Endothelial cell of umbilical vein (primary cell): Measurements from ENCODE around the gene AP4M1. TPM values are rescaled to one million over a fixed set of nuclear protein-coding genes. Genes with fewer than 3 reads are reported as not detected.

Experiments used
- BruUV-seq: library from RNA; stranded (reverse); fragments of 400-500 nt; replicated peaks from 2 replicates; lab custom pipeline; 2021; lab: Mats Ljungman, UMichigan
- CTCF ChIA-PET: fragments of 300-600, 350-600 bp; sonication (Branson Sonifier 250); formaldehyde crosslinking; loops from one replicate; lab custom pipeline; 2021; ENCODE audit warnings: antibody characterized with exemption, inconsistent platforms; lab: Charles Lee
- POLR2A ChIA-PET: fragments of 300-600, 350-600 bp; sonication (Branson Sonifier 250); formaldehyde crosslinking; loops from one replicate; lab custom pipeline; 2021; ENCODE audit warnings: antibody characterized with exemption, inconsistent platforms; lab: Charles Lee
- DNase-seq: peaks from one replicate; pipeline ENCODE4 v3.0.0-alpha.2; 2011; ENCODE audit warnings: low read depth, low spot score
- FAIRE-seq: peaks from 2 replicates; lab custom pipeline; 2011; peaks lifted over from hg19 to GRCh38; lab: Jason Lieb, UNC
- H2AFZ ChIP-seq: 2 replicates; pipeline ENCODE4 v1.6.0; 2012; ENCODE audit warnings: low read depth, low read length, control low read depth, inconsistent platforms
- H3K27ac ChIP-seq: 2 replicates; pipeline ENCODE4 v1.5.1; 2011; ENCODE audit warnings: low read depth, mild to moderate bottlenecking, control low read depth, low read length, moderate library complexity; ENCODE audit not compliant: insufficient read depth
- H3K27me3 ChIP-seq, 2 experiments: 2 replicates each; pipeline versions ENCODE4 v1.6.0 to v1.6.1; 2011; ENCODE audit warnings: low read length in 2 of 2, mixed read lengths in 1 of 2; ENCODE audit not compliant: control insufficient read depth in 2 of 2, insufficient read depth in 2 of 2
- H3K36me3 ChIP-seq, 2 experiments: 2 replicates in 1 of 2; 3 replicates in 1 of 2; pipeline ENCODE4 v1.5.1; 2011; ENCODE audit warnings: low read length in 2 of 2, mild to moderate bottlenecking in 1 of 2, moderate library complexity in 1 of 2; ENCODE audit not compliant: control insufficient read depth in 2 of 2, insufficient read depth in 2 of 2; ENCODE audit errors: extremely low read depth in 1 of 2
- H3K4me1 ChIP-seq: 3 replicates; pipeline ENCODE4 v1.5.1; 2011; ENCODE audit warnings: mild to moderate bottlenecking, low read length; ENCODE audit not compliant: control insufficient read depth, insufficient read depth; ENCODE audit errors: extremely low read depth
- H3K4me2 ChIP-seq: 2 replicates; pipeline ENCODE4 v1.6.1; 2011; ENCODE audit warnings: low read length, control low read depth, mixed read lengths; ENCODE audit not compliant: insufficient read depth
- H3K4me3 ChIP-seq, 3 experiments: fragments of 200-600 bp in 1 of 3; sonication (generic), shearing (Covaris generic) in 1 of 3; replicated peaks in 1 of 3; 2 replicates each; pipeline ENCODE4 v1.5.1; 2011 to 2016; ENCODE audit warnings: control low read depth in 3 of 3, low read length in 3 of 3, mild to moderate bottlenecking in 2 of 3, inconsistent platforms in 1 of 3, low read depth in 1 of 3, moderate library complexity in 1 of 3; ENCODE audit not compliant: insufficient read depth in 1 of 3
- H3K79me2 ChIP-seq: 2 replicates; pipeline ENCODE4 v1.6.0; 2012; ENCODE audit warnings: low read length, inconsistent platforms; ENCODE audit not compliant: control insufficient read depth, insufficient read depth
- H3K9ac ChIP-seq: replicated peaks from 2 replicates; pipeline ENCODE3; 2011; ENCODE audit warnings: low read length, control low read depth; ENCODE audit not compliant: insufficient read depth; ENCODE audit errors: extremely low read depth
- H3K9me1 ChIP-seq: replicated peaks from 3 replicates; pipeline ENCODE4 v1.6.0; 2011; ENCODE audit warnings: mild to moderate bottlenecking, low read length; ENCODE audit not compliant: control insufficient read depth, insufficient read depth; ENCODE audit errors: extremely low read depth
- H3K9me3 ChIP-seq: replicated peaks from 2 replicates; pipeline ENCODE4 v1.5.1; 2012; ENCODE audit warnings: low read length, inconsistent platforms; ENCODE audit not compliant: control insufficient read depth, insufficient read depth
- H4K20me1 ChIP-seq: replicated peaks from 2 replicates; pipeline ENCODE3; 2011; ENCODE audit warnings: mild to moderate bottlenecking, low read length; ENCODE audit not compliant: control insufficient read depth, insufficient read depth; ENCODE audit errors: extremely low read depth
- CTCF ChIP-seq, 2 donors: IDR thresholded peaks; 1 replicate in 1 of 2; 2 replicates in 1 of 2; pipeline ENCODE4 v1.5.1; 2011; ENCODE audit warnings: low read length in 2 of 2, mild to moderate bottlenecking in 2 of 2, moderate library complexity in 2 of 2, control low read depth in 1 of 2, inconsistent platforms in 1 of 2, low read depth in 1 of 2; ENCODE audit not compliant: insufficient read depth in 1 of 2; ENCODE audit errors: extremely low read depth in 1 of 2
- EZH2 ChIP-seq: IDR thresholded peaks from 2 replicates; pipeline ENCODE4 v1.6.1; 2012; ENCODE audit warnings: borderline replicate concordance, low read depth, mild to moderate bottlenecking, moderate library complexity, low read length, inconsistent platforms; ENCODE audit not compliant: severe bottlenecking
- FOS ChIP-seq: IDR thresholded peaks from 2 replicates; pipeline ENCODE4 v1.6.1; 2011; ENCODE audit warnings: mild to moderate bottlenecking, low read length, moderate library complexity, borderline replicate concordance; ENCODE audit not compliant: insufficient read depth
- GATA2 ChIP-seq: IDR thresholded peaks from 2 replicates; pipeline ENCODE4 v1.7.0; 2011; ENCODE audit warnings: low read depth, mild to moderate bottlenecking, moderate library complexity, mixed read lengths, low read length; ENCODE audit not compliant: insufficient read length, insufficient read depth
- JUN ChIP-seq: IDR thresholded peaks from 2 replicates; pipeline ENCODE4 v1.6.1; 2011; ENCODE audit warnings: borderline replicate concordance, low read depth; ENCODE audit not compliant: insufficient read length, insufficient read depth
- MAX ChIP-seq: IDR thresholded peaks from 2 replicates; pipeline ENCODE4 v1.6.1; 2011; ENCODE audit not compliant: insufficient read depth, insufficient read length
- MYC ChIP-seq: IDR thresholded peaks from one replicate; pipeline ENCODE4 v1.6.1; 2011; ENCODE audit warnings: mild to moderate bottlenecking, low read depth, low read length
- POLR2A ChIP-seq: IDR thresholded peaks from 2 replicates; pipeline ENCODE4 v1.6.1; 2012; ENCODE audit warnings: low read depth, mild to moderate bottlenecking, control low read depth, low read length
- POLR2AphosphoS5 ChIP-seq: IDR thresholded peaks from 2 replicates; pipeline ENCODE4 v1.6.1; 2012; ENCODE audit warnings: low read depth, mild to moderate bottlenecking, control low read depth, low read length, moderate library complexity; ENCODE audit not compliant: insufficient read depth
- dilution Hi-C: fragments of 300-500 bp; cut with MboI; formaldehyde crosslinking; loops from one replicate; pipeline ENCODE4 v1.15.0; 2019; ENCODE audit warnings: low sequenced_read_pairs; ENCODE audit not compliant: extremely low pct_ligation_motif_present
- intact Hi-C: fragments of 100-400 bp; cut with micrococcal nuclease; formaldehyde crosslinking; loops from one replicate; pipeline ENCODE4 v1.10.0; 2022
- polyA plus RNA-seq, 4 experiments: library from polyadenylated mRNA; depleted of rRNA in 3 of 4; stranded (reverse) in 3 of 4; unstranded in 1 of 4; fragments of >200 nt; gene quantifications; 2 replicates each; pipeline versions ENCODE4 v1.2.1 to v1.2.3, GENCODE V29; 2011 to 2012; ENCODE audit warnings: missing spikeins in 1 of 4
- total RNA-seq: library from RNA; stranded (reverse); gene quantifications from 2 replicates; pipeline ENCODE4 v1.2.3, GENCODE V29; 2021

AP4M1 gene
- total and polyA plus RNA-seq, 2 donors (not counting 3 experiments of a cell fraction or from before 2014, with no cell fraction given): 20.5 to 27.4 TPM

- TF ChIP-seq JUN (no peak), MAX (no peak), EZH2 (no peak), FOS (no peak), GATA2 (no peak), CTCF (IDR thresholded peaks at IDR 0.05; ENCODE audit: extremely low read depth in 1 of 2, insufficient read depth in 1 of 2, low read depth in 1 of 2, low read length in 2 of 2) (no peak), MYC (no peak), POLR2AphosphoS5 (no peak), POLR2A (no peak)
- intact Hi-C loops: loop anchor here (1.0 kb wide), 2 partner anchors 17 to 30 kb away; partner anchors contain the start of genes AP4M1, LAMTOR4 and MCM7
Observed at GRCh38 chr7:100118388-100119071, 17.1 kb downstream of the AP4M1 start.

More at GRCh38 chr7:100118388-100119071, 17.1 kb downstream of the AP4M1 start:
- Histone ChIP-seq H4K20me1 (no peaks in the 10 kb centered on the region), H3K4me1 (peaks cover 11% of the 10 kb centered on the region), H3K9me3 (no peaks in the 10 kb centered on the region), H3K79me2 (peaks cover 10% of the 10 kb centered on the region), H3K36me3 (peaks cover 0 to 4% of the 10 kb centered on the region in 2 experiments), H3K27me3 (no peaks in the 10 kb centered on the region), H2AFZ (peak overlapping the region; percentile 76), H3K27ac (peak overlapping the region; percentile 83), H3K4me2 (peak overlapping the region; percentile 67), H3K9me1 (no peaks in the 10 kb centered on the region), H3K9ac (peak overlapping the region; percentile 76), H3K4me3 (peak overlapping the region; percentile 70 to 89 (median 77))
- POLR2A ChIA-PET: no interaction called here
- FAIRE-seq (no peak), DNase-seq (no peak)
- dilution Hi-C loops: no loop called here
- BruUV-seq: TSS peak; percentile 54
- CTCF ChIA-PET: no interaction called here
